ENCODE data around the gene ANKRA2. TPM values are rescaled to one million over a fixed set of nuclear protein-coding genes. Genes with fewer than 3 reads are reported as not detected.

ANKRA2 gene
- total and polyA plus RNA-seq, 2 donors: 25.5 to 59.2 TPM

DNA sequence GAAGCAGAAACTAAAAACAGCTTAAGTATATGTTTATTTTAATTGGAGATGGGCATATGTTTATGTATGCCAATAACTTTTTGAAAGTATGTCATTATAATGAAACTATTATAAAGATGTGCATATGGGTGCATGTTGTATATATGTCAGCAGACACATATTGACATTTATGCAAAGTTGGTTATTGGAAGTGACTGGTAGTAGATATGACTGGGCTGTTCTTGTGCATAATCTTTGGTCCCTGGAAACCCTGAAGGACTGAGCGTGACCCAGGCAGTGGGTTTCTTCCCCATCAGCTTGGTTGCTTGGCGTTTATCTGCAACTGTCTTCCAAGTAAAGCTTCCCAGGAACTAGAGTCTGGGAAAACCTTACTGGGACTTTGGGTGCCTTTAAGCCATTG lies 25.7 kb downstream of the ANKRA2 start:
- Histone ChIP-seq H3K27ac (ENCODE audit: low read depth in 1 of 2, low read length in 1 of 2) (no peak overlapping the region), H3K27me3 (ENCODE audit: control insufficient read depth in 2 of 2, insufficient read depth in 1 of 2, low read length in 1 of 2) (peaks cover 0 to 13% of the 10 kb centered on the region in 2 donors), H3K36me3 (ENCODE audit: control insufficient read depth in 2 of 2, insufficient read depth in 2 of 2, low read length in 1 of 2) (no peaks in the 10 kb centered on the region), H3K4me1 (ENCODE audit: control insufficient read depth in 2 of 2, insufficient read depth in 2 of 2, low read length in 2 of 2) (no peaks in the 10 kb centered on the region), H3K4me3 (ENCODE audit: low read length in 2 of 2) (no peak overlapping the region), H3K9me3 (ENCODE audit: control insufficient read depth in 2 of 2, insufficient read depth in 1 of 2, low read length in 1 of 2) (no peaks in the 10 kb centered on the region)
- DNase-seq (ENCODE audit: low read depth in 6 of 9, low spot score in 9 of 9): no peak
- 94% methylated on average over 2 of the region's 2 CpGs for WGBS

- H3K27ac ChIP-seq (ENCODE audit: low read depth in 1 of 2, low read length in 1 of 2): no peak overlapping the region
- WGBS: 97% methylated on average over 2 of the region's 2 CpGs
- H3K4me3 ChIP-seq (ENCODE audit: low read length in 2 of 2): no peak overlapping the region
- H3K4me1 ChIP-seq (ENCODE audit: control insufficient read depth in 2 of 2, insufficient read depth in 2 of 2, low read length in 2 of 2): no peaks in the 10 kb centered on the region
- H3K9me3 ChIP-seq (ENCODE audit: control insufficient read depth in 2 of 2, insufficient read depth in 1 of 2, low read length in 1 of 2): no peaks in the 10 kb centered on the region
- H3K27me3 ChIP-seq (ENCODE audit: control insufficient read depth in 2 of 2, insufficient read depth in 1 of 2, low read length in 1 of 2): peaks cover 0 to 7% of the 10 kb centered on the region in 2 donors
- H3K36me3 ChIP-seq (ENCODE audit: control insufficient read depth in 2 of 2, insufficient read depth in 2 of 2, low read length in 1 of 2): no peaks in the 10 kb centered on the region
- DNase-seq (ENCODE audit: low read depth in 6 of 9, low spot score in 9 of 9): no peak
These were observed 30.5 kb downstream of the ANKRA2 start for GRCh38 chr5:73534971-73535370.

GRCh38 chr5:73534011-73534644 lies 31.3 kb downstream of the ANKRA2 start:
- Histone ChIP-seq H3K27me3 (ENCODE audit: control insufficient read depth in 2 of 2, insufficient read depth in 1 of 2, low read length in 1 of 2) (peaks cover 0 to 5% of the 10 kb centered on the region in 2 donors), H3K9me3 (ENCODE audit: control insufficient read depth in 2 of 2, insufficient read depth in 1 of 2, low read length in 1 of 2) (no peaks in the 10 kb centered on the region), H3K36me3 (ENCODE audit: control insufficient read depth in 2 of 2, insufficient read depth in 2 of 2, low read length in 1 of 2) (no peaks in the 10 kb centered on the region), H3K27ac (ENCODE audit: low read depth in 1 of 2, low read length in 1 of 2) (no peak overlapping the region), H3K4me1 (ENCODE audit: control insufficient read depth in 2 of 2, insufficient read depth in 2 of 2, low read length in 2 of 2) (no peaks in the 10 kb centered on the region), H3K4me3 (ENCODE audit: low read length in 2 of 2) (no peak overlapping the region)
- WGBS: 91% methylated on average over 5 of the region's 5 CpGs
- DNase-seq (ENCODE audit: low read depth in 6 of 9, low spot score in 9 of 9): no peak

GRCh38 chr5:73532195-73532594 lies 33.2 kb downstream of the ANKRA2 start:
- no peak overlapping the region for H3K4me3 ChIP-seq (ENCODE audit: low read length in 2 of 2)
- H3K27me3 ChIP-seq (ENCODE audit: control insufficient read depth in 2 of 2, insufficient read depth in 1 of 2, low read length in 1 of 2): peaks cover 0 to 5% of the 10 kb centered on the region in 2 donors
- no peaks in the 10 kb centered on the region for H3K36me3 ChIP-seq (ENCODE audit: control insufficient read depth in 2 of 2, insufficient read depth in 2 of 2, low read length in 1 of 2)
- no peaks in the 10 kb centered on the region for H3K4me1 ChIP-seq (ENCODE audit: control insufficient read depth in 2 of 2, insufficient read depth in 2 of 2, low read length in 2 of 2)
- no peak for DNase-seq (ENCODE audit: low read depth in 6 of 9, low spot score in 9 of 9)
- WGBS: 91% methylated on average over 5 of the region's 5 CpGs
- no peaks in the 10 kb centered on the region for H3K9me3 ChIP-seq (ENCODE audit: control insufficient read depth in 2 of 2, insufficient read depth in 1 of 2, low read length in 1 of 2)
- no peak overlapping the region for H3K27ac ChIP-seq (ENCODE audit: low read depth in 1 of 2, low read length in 1 of 2)

- no peak overlapping the region for H3K4me3 ChIP-seq (ENCODE audit: low read length in 2 of 2)
- no peaks in the 10 kb centered on the region for H3K4me1 ChIP-seq (ENCODE audit: control insufficient read depth in 2 of 2, insufficient read depth in 2 of 2, low read length in 2 of 2)
- no peak overlapping the region for H3K27ac ChIP-seq (ENCODE audit: low read depth in 1 of 2, low read length in 1 of 2)
- H3K36me3 ChIP-seq (ENCODE audit: control insufficient read depth in 2 of 2, insufficient read depth in 2 of 2, low read length in 1 of 2): no peaks in the 10 kb centered on the region
- no peak for DNase-seq (ENCODE audit: low read depth in 6 of 9, low spot score in 9 of 9)
- H3K9me3 ChIP-seq (ENCODE audit: control insufficient read depth in 2 of 2, insufficient read depth in 1 of 2, low read length in 1 of 2): no peaks in the 10 kb centered on the region
- H3K27me3 ChIP-seq (ENCODE audit: control insufficient read depth in 2 of 2, insufficient read depth in 1 of 2, low read length in 1 of 2): peaks cover 0 to 8% of the 10 kb centered on the region in 2 donors
- 96% methylated on average over 1 of the region's 1 CpG for WGBS
These were observed 34.1 kb downstream of the ANKRA2 start for GRCh38 chr5:73531356-73531755.

DNA sequence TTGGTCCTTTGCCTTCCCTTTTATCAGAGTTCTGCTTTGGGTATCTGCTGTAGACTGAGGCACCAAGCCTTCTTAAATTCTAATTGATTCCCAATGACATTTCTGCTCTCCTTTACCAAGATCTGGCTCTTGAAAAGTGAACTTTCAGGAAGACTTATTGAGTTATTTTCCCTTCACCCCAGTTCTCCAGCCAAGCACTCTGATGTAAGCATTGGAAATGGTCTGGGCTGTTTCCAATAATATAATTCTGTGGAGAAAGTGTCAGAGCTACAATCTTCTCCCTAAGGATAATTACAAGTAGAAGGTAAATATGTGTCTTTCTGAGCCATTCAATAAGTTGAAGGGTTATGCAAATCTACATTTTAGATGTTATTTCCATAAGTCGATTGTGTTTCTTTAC lies 36.4 kb downstream of the ANKRA2 start:
- H3K4me1 ChIP-seq (ENCODE audit: control insufficient read depth in 2 of 2, insufficient read depth in 2 of 2, low read length in 2 of 2): no peaks in the 10 kb centered on the region
- 98% methylated on average over 1 of the region's 1 CpG for WGBS

DNA sequence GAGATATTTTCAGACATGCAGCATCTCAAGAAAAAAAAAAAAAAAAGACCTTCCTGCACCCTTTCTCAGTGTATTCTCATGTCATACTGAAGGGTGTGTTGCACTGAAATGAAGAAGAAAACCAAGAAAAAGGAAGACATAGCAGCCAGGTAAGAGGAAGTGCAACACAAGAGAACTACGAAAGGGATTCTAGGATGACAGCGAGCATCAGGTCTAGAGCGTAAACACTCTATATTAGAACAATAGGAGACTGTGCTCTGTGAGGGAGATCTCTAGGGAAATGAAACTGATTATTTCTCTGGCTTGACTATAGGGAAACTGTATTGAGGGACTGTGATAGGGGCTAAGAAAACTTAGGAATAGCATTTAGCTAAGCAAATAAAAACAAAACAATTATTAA lies 37.2 kb downstream of the ANKRA2 start:
- Histone ChIP-seq H3K9me3 (ENCODE audit: control insufficient read depth in 2 of 2, insufficient read depth in 1 of 2, low read length in 1 of 2) (no peaks in the 10 kb centered on the region), H3K27ac (ENCODE audit: low read depth in 1 of 2, low read length in 1 of 2) (no peak overlapping the region), H3K36me3 (ENCODE audit: control insufficient read depth in 2 of 2, insufficient read depth in 2 of 2, low read length in 1 of 2) (no peaks in the 10 kb centered on the region), H3K4me1 (ENCODE audit: control insufficient read depth in 2 of 2, insufficient read depth in 2 of 2, low read length in 2 of 2) (no peaks in the 10 kb centered on the region), H3K4me3 (ENCODE audit: low read length in 2 of 2) (no peak overlapping the region), H3K27me3 (ENCODE audit: control insufficient read depth in 2 of 2, insufficient read depth in 1 of 2, low read length in 1 of 2) (peaks cover 0 to 4% of the 10 kb centered on the region in 2 donors)
- 87% methylated on average over 3 of the region's 3 CpGs for WGBS
- DNase-seq (ENCODE audit: low read depth in 6 of 9, low spot score in 9 of 9): no peak

More for the DNA sequence above, 36.4 kb downstream of the ANKRA2 start:
- Histone ChIP-seq H3K4me3 (ENCODE audit: low read length in 2 of 2) (no peak overlapping the region), H3K36me3 (ENCODE audit: control insufficient read depth in 2 of 2, insufficient read depth in 2 of 2, low read length in 1 of 2) (no peaks in the 10 kb centered on the region), H3K27me3 (ENCODE audit: control insufficient read depth in 2 of 2, insufficient read depth in 1 of 2, low read length in 1 of 2) (peaks cover 0 to 5% of the 10 kb centered on the region in 2 donors), H3K27ac (ENCODE audit: low read depth in 1 of 2, low read length in 1 of 2) (no peak overlapping the region), H3K9me3 (ENCODE audit: control insufficient read depth in 2 of 2, insufficient read depth in 1 of 2, low read length in 1 of 2) (no peaks in the 10 kb centered on the region)
- DNase-seq (ENCODE audit: low read depth in 6 of 9, low spot score in 9 of 9): no peak

GRCh38 chr5:73525606-73526203 lies 39.7 kb downstream of the ANKRA2 start:
- H3K27ac ChIP-seq (ENCODE audit: low read depth in 1 of 2, low read length in 1 of 2): no peak overlapping the region
- no peak overlapping the region for H3K4me3 ChIP-seq (ENCODE audit: low read length in 2 of 2)
- 97% methylated on average over 3 of the region's 3 CpGs for WGBS
- no peaks in the 10 kb centered on the region for H3K9me3 ChIP-seq (ENCODE audit: control insufficient read depth in 2 of 2, insufficient read depth in 1 of 2, low read length in 1 of 2)
- no peaks in the 10 kb centered on the region for H3K4me1 ChIP-seq (ENCODE audit: control insufficient read depth in 2 of 2, insufficient read depth in 2 of 2, low read length in 2 of 2)
- H3K36me3 ChIP-seq (ENCODE audit: control insufficient read depth in 2 of 2, insufficient read depth in 2 of 2, low read length in 1 of 2): no peaks in the 10 kb centered on the region
- peaks cover 0 to 4% of the 10 kb centered on the region in 2 donors for H3K27me3 ChIP-seq (ENCODE audit: control insufficient read depth in 2 of 2, insufficient read depth in 1 of 2, low read length in 1 of 2)
- no peak for DNase-seq (ENCODE audit: low read depth in 6 of 9, low spot score in 9 of 9)

DNA sequence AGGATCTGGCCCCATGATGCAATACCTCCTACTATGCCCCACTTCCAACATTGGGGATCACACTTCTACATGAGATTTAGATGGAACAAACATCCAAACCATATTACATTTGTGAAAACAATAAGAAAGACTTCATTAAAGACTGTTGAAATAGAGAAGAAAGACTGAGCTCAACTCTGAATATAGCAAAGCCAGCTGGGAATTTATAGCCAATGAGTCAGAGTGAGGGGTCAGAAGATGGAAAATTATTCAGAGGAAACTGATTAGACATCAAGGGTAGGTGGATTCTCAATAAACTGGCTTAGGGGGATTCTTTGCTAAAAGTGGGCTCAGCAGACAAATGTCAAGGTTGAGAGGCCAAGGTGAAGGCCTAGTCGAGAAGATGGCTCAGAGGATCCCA lies 41.6 kb downstream of the ANKRA2 start:
- no peaks in the 10 kb centered on the region for H3K9me3 ChIP-seq (ENCODE audit: control insufficient read depth in 2 of 2, insufficient read depth in 1 of 2, low read length in 1 of 2)
- no peak overlapping the region for H3K4me3 ChIP-seq (ENCODE audit: low read length in 2 of 2)
- peaks cover 0 to 5% of the 10 kb centered on the region in 2 donors for H3K4me1 ChIP-seq (ENCODE audit: control insufficient read depth in 2 of 2, insufficient read depth in 2 of 2, low read length in 2 of 2)
- no peaks in the 10 kb centered on the region for H3K36me3 ChIP-seq (ENCODE audit: control insufficient read depth in 2 of 2, insufficient read depth in 2 of 2, low read length in 1 of 2)
- no peak overlapping the region for H3K27ac ChIP-seq (ENCODE audit: low read depth in 1 of 2, low read length in 1 of 2)
- H3K27me3 ChIP-seq (ENCODE audit: control insufficient read depth in 2 of 2, insufficient read depth in 1 of 2, low read length in 1 of 2): peaks cover 0 to 4% of the 10 kb centered on the region in 2 donors
- no peak for DNase-seq (ENCODE audit: low read depth in 6 of 9, low spot score in 9 of 9)
- WGBS: 86% methylated on average over 1 of the region's 1 CpG
